Mesenchymal stem cell (in vitro differentiated cells and primary cell): ENCODE data around the gene CDC37L1.

Experiments
- DNase-seq: peaks from one replicate; pipeline ENCODE4 v3.0.0-alpha.2; 2013
- H2AFZ ChIP-seq: one replicate; pipeline ENCODE4 v1.6.1; 2013; ENCODE audit warnings: low read depth, mild to moderate bottlenecking, control low read depth, inconsistent platforms, low read length, moderate library complexity
- H2AK5ac ChIP-seq: 2 replicates; pipeline ENCODE4 v1.6.1; 2013; ENCODE audit warnings: low read length, moderate library complexity, mild to moderate bottlenecking, inconsistent platforms; ENCODE audit not compliant: severe bottlenecking
- H2BK120ac ChIP-seq: one replicate; pipeline ENCODE4 v1.6.1; 2013; ENCODE audit warnings: low read depth, mild to moderate bottlenecking, inconsistent platforms, low read length, moderate library complexity
- H2BK12ac ChIP-seq, 2 experiments: one replicate each; pipeline ENCODE4 v1.6.1; 2013; ENCODE audit warnings: inconsistent platforms in 2 of 2, low read length in 2 of 2, mild to moderate bottlenecking in 2 of 2, moderate library complexity in 2 of 2, control low read depth in 1 of 2
- H2BK15ac ChIP-seq: one replicate; pipeline ENCODE4 v1.6.1; 2013; ENCODE audit warnings: mild to moderate bottlenecking, low read depth, inconsistent platforms; ENCODE audit not compliant: poor library complexity, severe bottlenecking
- H2BK5ac ChIP-seq: 2 replicates; pipeline ENCODE4 v1.6.1; 2013; ENCODE audit warnings: low read depth, mild to moderate bottlenecking, low read length, control low read depth, inconsistent platforms; ENCODE audit not compliant: poor library complexity, severe bottlenecking
- H3K14ac ChIP-seq, 2 experiments: one replicate each; pipeline ENCODE4 v1.6.1; 2013; ENCODE audit warnings: inconsistent platforms in 2 of 2, low read length in 2 of 2, control low read depth in 1 of 2, mild to moderate bottlenecking in 1 of 2, moderate library complexity in 1 of 2
- H3K18ac ChIP-seq, 2 experiments: one replicate each; pipeline ENCODE4 v1.6.1; 2013; ENCODE audit warnings: inconsistent platforms in 2 of 2, low read length in 2 of 2, control low read depth in 1 of 2, low read depth in 1 of 2, mild to moderate bottlenecking in 1 of 2
- H3K23ac ChIP-seq, 2 experiments: one replicate each; pipeline ENCODE4 v1.6.1; 2013; ENCODE audit warnings: inconsistent platforms in 2 of 2, low read length in 2 of 2, mild to moderate bottlenecking in 2 of 2, moderate library complexity in 2 of 2, control low read depth in 1 of 2
- H3K27ac ChIP-seq: 2 replicates; pipeline ENCODE4 v1.5.1; 2013; ENCODE audit warnings: mild to moderate bottlenecking, moderate library complexity, low read length, control low read depth, inconsistent platforms; ENCODE audit not compliant: poor library complexity, severe bottlenecking
- H3K27me3 ChIP-seq, 2 experiments: 2 replicates each; pipeline versions ENCODE4 v1.6.1 to v1.7.0; 2013; ENCODE audit warnings: low read length in 2 of 2, mild to moderate bottlenecking in 2 of 2, moderate library complexity in 2 of 2, control low read depth in 1 of 2, inconsistent platforms in 1 of 2; ENCODE audit not compliant: control insufficient read depth in 1 of 2, insufficient read depth in 1 of 2
- H3K36me3 ChIP-seq, 2 experiments: 2 replicates each; pipeline versions ENCODE4 v1.6.1 to v1.7.0; 2013; ENCODE audit warnings: low read length in 2 of 2, control low read depth in 1 of 2, inconsistent platforms in 1 of 2, low read depth in 1 of 2, mild to moderate bottlenecking in 1 of 2; ENCODE audit not compliant: insufficient read depth in 2 of 2, control insufficient read depth in 1 of 2
- H3K4ac ChIP-seq, 2 experiments: one replicate each; pipeline ENCODE4 v1.6.1; 2013; ENCODE audit warnings: inconsistent platforms in 2 of 2, low read length in 2 of 2, mild to moderate bottlenecking in 2 of 2, moderate library complexity in 2 of 2, control low read depth in 1 of 2, low read depth in 1 of 2
- H3K4me1 ChIP-seq: 2 replicates; pipeline ENCODE4 v1.6.1; 2013; ENCODE audit warnings: low read depth, low read length, control low read depth; ENCODE audit not compliant: control insufficient read depth, insufficient read depth
- H3K4me2 ChIP-seq: 2 replicates; pipeline ENCODE4 v1.6.1; 2013; ENCODE audit warnings: low read length, mild to moderate bottlenecking, inconsistent platforms; ENCODE audit not compliant: poor library complexity, severe bottlenecking
- H3K4me3 ChIP-seq, 2 experiments: 2 replicates each; pipeline versions ENCODE4 v1.5.1 to v1.7.0; 2013; ENCODE audit warnings: low read length in 2 of 2, mild to moderate bottlenecking in 2 of 2, control low read depth in 1 of 2, low read depth in 1 of 2; ENCODE audit not compliant: insufficient read depth in 1 of 2
- H3K79me1 ChIP-seq: replicated peaks from 2 replicates; pipeline ENCODE4 v1.6.1; 2013; ENCODE audit warnings: mild to moderate bottlenecking, control low read depth, low read length, inconsistent platforms; ENCODE audit not compliant: poor library complexity, severe bottlenecking
- H3K9ac ChIP-seq: 2 replicates; pipeline ENCODE4 v1.7.0; 2013; ENCODE audit warnings: mild to moderate bottlenecking, low read length, moderate library complexity
- H3K9me3 ChIP-seq: 2 replicates; pipeline ENCODE4 v1.7.0; 2013; ENCODE audit warnings: mild to moderate bottlenecking, low read length; ENCODE audit not compliant: control insufficient read depth
- H4K8ac ChIP-seq: one replicate; pipeline ENCODE4 v1.6.1; 2013; ENCODE audit warnings: inconsistent platforms, mild to moderate bottlenecking, low read length, moderate library complexity
- H4K91ac ChIP-seq: one replicate; pipeline ENCODE4 v1.6.1; 2013; ENCODE audit warnings: mild to moderate bottlenecking, low read length, inconsistent platforms
- WGBS: methylation state at CpG from one replicate; pipeline ENCODE4 v1.1.7; 2013; ENCODE audit warnings: mixed read lengths; 5-methylcytosine and 5-hydroxymethylcytosine counted together

The CDC37L1 gene

DNA sequence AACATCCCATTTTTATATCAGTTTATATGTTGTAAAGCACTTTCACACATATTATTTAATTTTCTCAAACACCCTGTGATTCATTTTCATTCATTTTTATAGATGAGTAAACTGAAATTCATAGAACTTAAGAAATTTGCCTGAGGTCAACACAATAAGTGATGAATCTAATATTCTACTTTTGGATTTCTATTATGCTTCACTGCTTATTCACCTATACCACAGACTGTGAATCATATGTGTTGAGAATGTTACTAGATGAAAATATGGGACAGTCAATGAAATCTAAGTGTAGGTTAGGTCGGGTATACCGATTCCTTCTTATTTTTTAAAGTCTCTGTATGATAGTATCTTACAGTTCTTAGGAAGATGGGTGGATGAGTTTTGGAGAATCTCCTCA, 24.8 kb downstream of the CDC37L1 start:
- no peak overlapping the region for H3K4me2 ChIP-seq
- H3K9me3 ChIP-seq, result no peaks in the 10 kb centered on the region
- no peak overlapping the region for H3K9ac ChIP-seq
- no peak overlapping the region for H2BK12ac ChIP-seq
- no peaks in the 10 kb centered on the region for H3K4me1 ChIP-seq
- DNase-seq, result no peak
- no peak overlapping the region for H4K8ac ChIP-seq
- H2AK5ac ChIP-seq, result no peak overlapping the region
- H4K91ac ChIP-seq, result no peak overlapping the region
- no peaks in the 10 kb centered on the region for H3K27me3 ChIP-seq
- H3K79me1 ChIP-seq, result peaks cover 3% of the 10 kb centered on the region
- H2AFZ ChIP-seq, result no peak overlapping the region
- no peak overlapping the region for H3K23ac ChIP-seq
- no peak overlapping the region for H3K4ac ChIP-seq
- 100% methylated on average over 2 of the region's 2 CpGs for WGBS
- H3K4me3 ChIP-seq, result no peak overlapping the region
- H2BK5ac ChIP-seq, result no peak overlapping the region
- H3K27ac ChIP-seq, result no peak overlapping the region
- H3K14ac ChIP-seq, result no peak overlapping the region
- H3K36me3 ChIP-seq, result peaks cover 3 to 83% of the 10 kb centered on the region in 2 experiments
- no peak overlapping the region for H3K18ac ChIP-seq
- H2BK15ac ChIP-seq, result no peak overlapping the region
- no peak overlapping the region for H2BK120ac ChIP-seq

- 100% methylated on average over 2 of the region's 2 CpGs for WGBS
- Histone ChIP-seq H2BK12ac (no peak overlapping the region), H3K18ac (no peak overlapping the region), H2BK120ac (no peak overlapping the region), H2BK15ac (no peak overlapping the region), H3K9me3 (no peaks in the 10 kb centered on the region), H3K27me3 (no peaks in the 10 kb centered on the region), H3K27ac (no peak overlapping the region), H3K14ac (no peak overlapping the region), H2AK5ac (no peak overlapping the region), H3K4ac (no peak overlapping the region), H2BK5ac (no peak overlapping the region), H3K4me1 (no peaks in the 10 kb centered on the region), H2AFZ (no peak overlapping the region), H3K4me3 (no peak overlapping the region), H4K91ac (no peak overlapping the region), H3K9ac (no peak overlapping the region), H4K8ac (no peak overlapping the region), H3K79me1 (peaks cover 4% of the 10 kb centered on the region), H3K4me2 (no peak overlapping the region), H3K36me3 (peaks cover 3 to 73% of the 10 kb centered on the region in 2 experiments), H3K23ac (no peak overlapping the region)
- no peak for DNase-seq
Observed at GRCh38 chr9:4706021-4706420, 26.7 kb downstream of the CDC37L1 start.

DNA sequence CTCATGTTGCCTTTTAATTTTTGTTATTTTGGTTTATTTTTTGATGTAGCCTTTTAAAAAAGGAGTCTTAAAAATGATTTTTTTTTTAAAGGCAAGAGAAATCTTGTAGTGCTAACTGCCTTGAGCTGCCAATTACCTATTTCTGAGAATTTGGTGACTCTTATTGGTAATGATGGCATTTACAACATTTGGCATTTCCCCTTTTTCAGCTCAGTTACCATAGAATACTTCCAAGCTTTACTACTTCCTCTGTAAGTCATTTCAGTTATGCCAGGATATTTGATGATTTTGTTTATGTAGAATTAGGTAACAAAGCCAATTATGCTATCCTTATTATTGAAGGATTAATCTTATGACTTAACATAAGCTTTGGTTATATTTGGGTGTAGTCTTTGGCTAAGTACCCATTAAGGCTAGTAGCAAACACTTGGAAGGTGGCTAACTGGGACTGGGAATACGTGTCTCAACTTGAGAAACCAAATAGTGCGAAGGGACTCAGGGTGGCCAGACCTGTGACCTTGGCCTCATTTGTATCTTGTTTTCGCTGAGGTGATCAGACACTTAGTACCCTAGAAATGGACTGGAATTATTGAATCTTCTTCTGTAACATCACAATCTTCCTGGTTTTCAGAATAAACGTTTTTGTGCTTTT, 27.7 kb downstream of the CDC37L1 start:
- H3K4me2 ChIP-seq, result no peak overlapping the region
- no peak overlapping the region for H2AFZ ChIP-seq
- no peak overlapping the region for H3K27ac ChIP-seq
- no peak overlapping the region for H2BK15ac ChIP-seq
- H3K23ac ChIP-seq, result no peak overlapping the region
- no peak overlapping the region for H2BK120ac ChIP-seq
- H4K91ac ChIP-seq, result no peak overlapping the region
- H3K27me3 ChIP-seq, result no peaks in the 10 kb centered on the region
- H2BK5ac ChIP-seq, result no peak overlapping the region
- no peak overlapping the region for H3K9ac ChIP-seq
- DNase-seq, result no peak
- H4K8ac ChIP-seq, result no peak overlapping the region
- H3K4me1 ChIP-seq, result no peaks in the 10 kb centered on the region
- H3K9me3 ChIP-seq, result no peaks in the 10 kb centered on the region
- H3K4me3 ChIP-seq, result no peak overlapping the region
- 98% methylated on average over 3 of the region's 4 CpGs for WGBS
- no peak overlapping the region for H2AK5ac ChIP-seq
- no peak overlapping the region for H2BK12ac ChIP-seq
- H3K4ac ChIP-seq, result no peak overlapping the region
- peaks cover 4% of the 10 kb centered on the region for H3K79me1 ChIP-seq
- H3K36me3 ChIP-seq, result peaks cover 3 to 71% of the 10 kb centered on the region in 2 experiments
- H3K14ac ChIP-seq, result no peak overlapping the region
- no peak overlapping the region for H3K18ac ChIP-seq

DNA sequence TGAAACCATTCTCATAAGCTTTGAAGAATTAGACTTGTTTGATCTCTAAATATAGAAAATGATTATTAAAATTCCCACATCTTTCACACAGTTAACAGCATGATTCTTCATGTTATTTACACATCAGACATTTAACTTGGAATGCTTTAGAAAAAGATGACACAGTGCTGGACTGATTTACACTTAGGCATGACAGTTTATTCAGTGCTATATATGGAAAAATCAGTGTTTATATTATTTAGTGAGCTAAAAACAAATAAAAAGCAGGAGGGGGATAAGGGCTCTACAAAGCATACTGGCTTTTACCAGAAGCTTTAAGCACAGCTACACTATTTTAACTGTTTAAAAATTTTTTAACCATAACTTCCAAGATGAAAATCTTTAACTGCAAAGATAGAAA, 30.0 kb downstream of the CDC37L1 start:
- DNase-seq, result no peak
- Histone ChIP-seq H3K18ac (no peak overlapping the region), H2AFZ (no peak overlapping the region), H3K4me2 (no peak overlapping the region), H3K9ac (no peak overlapping the region), H4K91ac (no peak overlapping the region), H3K9me3 (no peaks in the 10 kb centered on the region), H2BK12ac (no peak overlapping the region), H3K79me1 (peaks cover 9% of the 10 kb centered on the region), H3K4me3 (no peak overlapping the region), H3K4me1 (peaks cover 2% of the 10 kb centered on the region), H2BK120ac (no peak overlapping the region), H3K27ac (no peak overlapping the region), H3K27me3 (no peaks in the 10 kb centered on the region), H2AK5ac (no peak overlapping the region), H2BK15ac (no peak overlapping the region), H3K4ac (no peak overlapping the region), H3K36me3 (peaks cover 3 to 71% of the 10 kb centered on the region in 2 experiments), H3K23ac (no peak overlapping the region), H3K14ac (no peak overlapping the region), H2BK5ac (no peak overlapping the region), H4K8ac (no peak overlapping the region)
